Anterior cingulate cortex (tissue), 58 donors: ENCODE data around the gene DIAPH2.

Source experiments
- DNase-seq, 58 donors: peaks; one replicate each; lab custom pipeline; 2025; lab: John Stamatoyannopoulos, UW

Gene DIAPH2

DNA sequence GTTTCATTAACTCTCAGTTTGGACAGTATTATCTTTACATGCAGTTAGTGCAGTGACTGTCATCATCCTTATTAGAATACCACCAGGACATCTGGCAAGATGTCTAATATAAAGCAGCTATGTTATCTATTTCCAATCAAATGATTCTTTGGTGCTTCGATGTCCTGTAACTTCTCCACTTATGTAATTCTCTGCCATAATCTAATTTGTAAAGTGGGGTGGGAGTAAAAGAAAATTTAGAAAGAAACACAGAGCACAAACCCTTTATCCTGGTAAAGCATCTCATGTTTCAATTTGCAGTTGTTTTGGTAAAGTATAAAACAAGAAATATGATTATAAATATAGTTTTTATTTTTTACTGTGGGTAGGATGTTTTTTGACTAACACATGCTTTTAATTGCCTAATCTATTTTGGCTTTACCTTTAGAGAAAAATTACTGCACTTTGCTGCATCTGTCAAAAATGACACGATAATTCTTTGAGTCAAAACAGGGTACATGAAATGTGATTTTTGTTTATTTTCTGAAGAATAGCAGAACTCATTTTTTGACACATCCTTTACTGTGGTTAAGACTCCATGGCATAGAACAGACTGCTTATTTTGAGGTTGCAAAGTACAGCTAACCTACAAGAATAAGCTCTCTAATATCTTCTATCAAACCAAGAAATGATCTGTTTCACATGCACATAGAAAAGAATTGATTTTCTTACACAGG lies 581.9 kb downstream of the DIAPH2 start:
- no peak for DNase-seq

DNA sequence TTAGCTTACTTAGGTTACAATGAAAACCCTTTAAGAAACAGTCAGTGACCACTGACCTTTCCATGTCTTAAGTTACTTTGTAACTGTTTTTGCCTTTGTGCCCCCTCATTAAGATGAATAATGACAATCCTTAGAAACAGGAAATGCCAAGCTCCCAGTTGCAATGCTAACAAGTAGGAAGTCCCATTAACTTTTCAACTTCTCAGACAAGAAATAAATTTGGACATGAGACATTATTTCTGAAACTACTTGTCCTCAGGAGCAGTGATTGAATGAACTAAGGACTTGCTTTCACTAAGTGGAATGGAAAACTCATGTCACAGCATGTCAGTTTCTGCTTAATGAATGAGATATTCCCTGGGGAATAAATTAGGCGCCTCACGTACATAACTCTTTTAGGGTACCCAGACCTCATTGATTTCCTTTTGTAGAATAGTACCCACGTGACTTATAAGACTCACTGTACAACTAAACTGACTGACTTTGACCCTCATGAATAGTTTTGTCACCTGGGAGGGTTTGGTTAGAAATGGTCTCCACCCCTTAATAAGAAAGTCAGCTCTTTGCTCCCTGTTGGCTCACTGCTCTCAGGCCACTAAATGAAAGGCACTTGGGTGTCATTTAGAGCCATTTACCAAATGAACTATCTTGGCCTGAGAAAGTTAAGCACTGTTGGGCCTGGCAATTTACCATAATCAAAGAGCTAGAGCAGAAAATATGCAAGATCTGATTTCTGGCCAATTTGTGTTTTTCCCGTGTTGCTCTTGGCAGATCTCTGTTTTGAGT lies 582.9 kb downstream of the DIAPH2 start:
- no peak for DNase-seq

DNA sequence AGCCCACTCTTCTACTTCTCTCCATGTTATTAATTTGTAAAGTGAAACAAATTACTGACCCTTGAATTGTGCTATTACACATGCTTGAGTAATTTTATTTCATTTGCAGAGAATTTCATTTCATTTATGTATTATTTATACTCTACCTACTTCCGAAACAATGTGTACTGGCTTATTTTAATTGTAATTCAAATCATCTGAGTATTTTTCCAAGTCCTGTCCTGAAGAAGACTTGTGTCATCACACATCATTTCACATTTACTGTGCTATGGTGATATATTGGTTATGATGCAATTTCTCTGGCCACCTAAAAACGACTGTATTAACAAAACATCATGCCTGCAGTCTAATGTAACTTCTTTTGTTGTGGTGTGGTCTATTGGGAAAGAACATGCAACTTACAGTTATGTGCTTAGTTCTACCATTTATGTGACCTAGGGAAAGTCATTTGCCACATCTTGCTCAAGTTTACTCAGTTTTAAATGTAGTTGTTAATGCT lies 583.6 kb downstream of the DIAPH2 start:
- DNase-seq: no peak

DNA sequence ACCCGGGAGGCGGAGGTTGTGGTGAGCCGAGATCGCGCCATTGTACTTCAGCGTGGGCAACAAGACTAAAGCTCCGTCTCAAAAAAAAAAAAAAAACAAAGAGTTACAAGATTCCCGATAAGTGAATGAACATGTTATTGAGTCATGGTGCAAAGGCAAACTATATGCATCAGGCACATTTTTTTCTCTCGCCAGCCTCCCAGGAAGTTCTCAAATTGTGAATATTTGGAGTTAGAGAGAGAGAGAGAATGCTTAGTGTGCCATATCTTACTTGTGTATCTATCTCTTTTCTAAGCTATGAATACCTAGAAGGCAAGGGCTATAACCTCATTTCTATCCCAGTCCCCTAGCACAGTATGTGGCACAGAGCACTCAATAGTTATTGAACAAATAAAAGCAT lies 599.9 kb downstream of the DIAPH2 start:
- no peak for DNase-seq

DNA sequence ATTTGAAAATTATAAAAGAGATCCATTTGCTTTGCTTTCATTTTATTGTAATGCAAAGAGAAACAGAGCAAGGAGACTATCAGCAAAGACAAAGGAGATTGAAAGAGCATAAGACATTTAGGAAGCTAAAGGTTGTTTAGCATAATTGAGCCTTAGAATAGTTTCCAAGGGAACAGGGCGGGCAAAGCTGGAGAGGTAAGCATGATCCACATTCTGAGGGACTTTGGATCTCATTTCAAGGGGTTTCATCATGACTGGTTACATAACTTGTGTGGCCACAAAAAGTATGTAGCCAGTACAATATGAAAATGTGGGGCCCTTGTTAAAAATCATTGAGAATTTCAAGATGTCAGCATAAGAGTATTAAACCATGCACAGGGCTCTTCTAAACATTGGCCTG lies 605.6 kb downstream of the DIAPH2 start:
- no peak for DNase-seq

DNA sequence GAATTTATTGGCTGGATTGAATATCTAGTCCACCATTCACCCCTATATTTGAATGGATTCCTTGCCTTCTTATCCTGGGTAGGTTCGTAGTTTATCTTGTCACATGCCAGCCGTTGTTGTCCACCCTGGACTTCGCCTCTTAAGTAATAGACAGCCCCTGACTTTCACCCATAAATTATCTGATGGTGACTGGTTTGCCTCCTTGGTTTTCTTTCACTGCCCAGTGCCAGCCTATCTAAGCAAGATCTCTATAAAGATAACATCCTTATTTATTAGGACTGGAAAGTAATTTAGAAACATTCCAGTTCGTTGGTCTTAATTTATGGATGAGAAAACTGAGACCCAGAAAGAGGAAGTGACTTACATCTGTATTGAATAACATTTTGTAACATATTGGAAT lies 609.4 kb downstream of the DIAPH2 start:
- DNase-seq: no peak

DNA sequence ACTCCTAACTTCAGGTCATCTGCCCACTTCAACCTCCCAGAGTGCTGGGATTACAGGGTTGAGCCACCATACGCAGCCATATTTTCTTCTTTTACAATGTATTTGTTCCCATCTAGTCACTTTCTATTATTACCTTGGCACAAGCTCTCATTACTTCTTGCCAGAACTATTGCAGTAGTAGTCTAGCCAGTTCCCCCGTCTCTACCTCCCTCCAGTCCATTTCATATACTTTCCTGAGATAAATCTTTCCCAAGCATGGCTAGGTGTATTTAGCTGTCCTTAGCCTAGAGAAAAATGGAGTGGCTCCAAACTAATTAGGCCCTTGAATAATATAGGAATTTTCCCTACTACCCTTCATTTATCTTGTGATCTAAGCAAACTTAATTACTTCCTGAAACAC lies 611.3 kb downstream of the DIAPH2 start:
- DNase-seq: no peak

DNA sequence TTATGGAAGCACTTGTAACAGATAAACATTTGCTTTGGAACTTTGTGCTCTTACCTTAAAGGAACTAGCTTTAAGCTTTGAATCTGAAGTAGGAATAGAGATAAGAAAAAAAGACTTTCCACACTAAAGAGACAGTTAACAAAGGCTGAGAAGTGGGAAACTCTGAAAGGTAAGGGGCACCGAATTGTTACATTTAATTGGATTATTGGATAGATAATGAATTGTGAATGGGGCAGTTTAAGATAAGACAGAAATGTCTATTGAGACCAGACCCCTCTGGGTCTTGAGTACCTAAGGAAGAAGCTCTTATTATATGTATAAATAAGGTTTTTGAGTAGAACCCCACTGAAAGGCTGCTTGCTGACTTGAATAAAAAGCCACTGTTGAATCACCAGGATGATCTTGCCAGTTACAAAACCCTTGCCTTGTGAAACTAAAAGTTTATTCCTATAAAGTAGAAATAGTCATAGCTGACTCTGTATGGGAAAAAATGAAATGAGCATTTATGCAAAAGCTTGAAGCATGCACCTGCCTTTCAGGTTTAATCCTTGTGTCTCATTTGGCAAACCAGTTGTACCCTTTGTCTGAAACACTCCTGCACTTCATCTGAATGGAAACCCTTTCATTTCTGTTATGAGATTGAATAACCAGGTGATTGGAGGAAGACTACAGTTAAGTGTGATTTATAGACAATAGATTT lies 622.3 kb downstream of the DIAPH2 start:
- DNase-seq: no peak

DNA sequence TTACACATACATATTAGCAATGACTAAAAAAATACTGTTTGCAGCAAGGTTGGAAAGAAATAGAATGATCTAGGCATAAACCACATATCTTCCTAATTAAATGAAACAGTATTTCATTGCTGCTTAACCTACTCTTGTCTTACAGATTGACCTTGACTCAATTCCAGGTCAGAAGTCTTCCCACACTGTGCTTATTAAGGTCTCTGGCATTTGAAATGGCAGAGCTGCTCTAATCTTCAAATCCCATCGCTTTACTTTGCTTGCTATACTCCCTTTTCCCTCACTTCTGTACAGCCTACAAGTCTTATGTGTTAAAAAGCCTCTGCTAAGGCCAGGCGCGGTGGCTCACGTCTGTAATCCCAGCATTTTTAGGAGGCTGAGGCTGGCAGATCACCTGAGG lies 623.5 kb downstream of the DIAPH2 start:
- DNase-seq: no peak

DNA sequence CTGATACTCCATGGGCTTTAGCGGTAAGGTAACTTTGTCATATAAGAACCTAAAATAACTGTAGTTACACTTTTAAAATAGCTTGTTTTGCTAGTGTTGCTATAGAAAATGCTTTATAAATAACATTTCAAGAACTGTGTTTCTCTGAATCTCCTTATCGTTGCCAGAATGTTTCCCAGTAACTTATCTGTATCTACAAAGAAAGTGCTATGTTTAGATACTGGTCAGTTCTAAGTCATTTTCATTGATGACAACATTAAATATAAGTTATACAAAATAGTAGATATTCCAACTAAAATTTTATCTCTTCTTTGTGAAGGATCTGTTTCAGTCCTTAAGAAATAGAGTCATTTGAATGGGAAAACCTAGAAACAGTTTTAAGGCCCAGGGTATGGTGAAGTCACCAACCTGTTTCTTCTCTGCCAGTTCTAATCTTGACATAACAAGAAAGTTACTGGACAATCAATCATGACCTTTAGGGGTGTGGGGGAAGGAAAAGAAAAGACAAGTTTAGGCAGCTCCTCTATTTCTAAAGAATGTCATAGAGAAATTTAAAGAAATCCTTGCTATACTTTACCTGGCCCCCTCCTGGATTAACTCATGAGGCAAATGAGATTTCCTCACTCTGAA lies 625.0 kb downstream of the DIAPH2 start:
- no peak for DNase-seq

DNA sequence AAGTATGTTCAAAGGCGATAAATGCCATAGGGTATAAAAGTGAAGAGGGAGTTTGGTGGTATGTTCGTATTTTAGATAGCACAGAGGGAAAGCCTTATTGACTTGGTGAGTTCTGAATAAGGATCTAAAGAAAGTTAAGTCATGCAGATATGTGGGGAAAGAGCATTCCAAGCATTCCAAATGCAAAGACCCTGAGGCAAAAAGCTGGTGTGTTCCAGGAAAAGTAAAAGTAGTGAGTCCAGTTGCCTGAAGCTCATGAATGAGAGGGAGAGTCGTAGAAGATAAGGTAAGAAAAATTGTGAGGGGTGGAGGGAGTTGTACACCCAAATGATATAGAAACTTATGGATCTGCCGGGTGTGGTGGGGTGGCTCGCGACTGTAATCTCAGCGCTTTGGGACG lies 625.7 kb downstream of the DIAPH2 start:
- no peak for DNase-seq

DNA sequence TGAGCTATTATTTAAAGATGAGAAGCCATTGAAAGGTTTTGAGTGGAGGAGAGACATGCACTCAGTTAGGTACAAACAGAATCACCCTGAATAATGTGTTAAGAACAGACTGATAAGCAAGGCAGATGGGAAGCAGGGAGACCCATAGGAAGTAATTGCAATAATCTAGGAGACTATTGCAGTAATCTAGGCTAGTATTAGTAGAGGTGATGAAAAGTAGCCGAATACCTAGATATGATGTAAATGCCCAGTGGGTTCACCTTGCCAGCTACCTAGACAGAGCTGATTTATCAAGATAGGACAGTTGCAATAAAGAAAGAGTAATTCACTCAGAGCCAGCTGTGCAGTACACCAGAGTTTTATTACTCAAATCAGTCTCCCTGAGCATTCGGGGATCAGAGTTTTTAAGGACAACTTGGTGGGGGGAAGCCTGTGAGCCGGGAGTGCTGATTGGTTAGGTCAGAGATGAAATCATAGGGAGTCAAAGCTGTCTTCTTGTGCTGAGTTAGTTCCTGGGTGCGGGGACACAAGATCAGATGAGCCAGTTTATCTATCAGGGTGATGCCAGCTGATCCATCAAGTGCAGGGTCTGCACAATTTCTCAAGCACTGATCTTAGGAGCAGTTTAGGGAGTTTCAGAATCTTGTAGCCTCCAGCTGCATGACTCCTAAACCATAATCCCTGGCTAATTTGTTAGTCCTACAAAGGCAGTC lies 626.6 kb downstream of the DIAPH2 start:
- DNase-seq: no peak

DNA sequence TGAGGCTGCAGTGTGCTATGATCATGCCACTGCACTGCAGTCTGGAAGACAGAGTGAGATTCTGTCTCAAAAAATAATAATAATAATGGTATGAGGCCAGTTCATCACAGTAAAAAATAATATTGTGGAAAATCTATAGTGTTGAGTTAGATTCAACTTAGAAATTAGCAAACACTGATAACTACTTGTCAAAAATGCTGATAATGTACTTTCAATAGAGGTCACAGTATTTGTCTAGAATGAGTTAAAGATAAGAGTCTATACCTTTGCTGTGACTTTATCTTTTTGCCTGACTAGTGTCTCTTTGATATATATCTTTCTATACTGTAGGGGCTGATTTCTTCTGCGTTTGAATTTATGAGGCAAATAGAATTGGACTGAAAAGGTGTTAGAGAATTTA lies 629.7 kb downstream of the DIAPH2 start:
- DNase-seq: no peak

DNA sequence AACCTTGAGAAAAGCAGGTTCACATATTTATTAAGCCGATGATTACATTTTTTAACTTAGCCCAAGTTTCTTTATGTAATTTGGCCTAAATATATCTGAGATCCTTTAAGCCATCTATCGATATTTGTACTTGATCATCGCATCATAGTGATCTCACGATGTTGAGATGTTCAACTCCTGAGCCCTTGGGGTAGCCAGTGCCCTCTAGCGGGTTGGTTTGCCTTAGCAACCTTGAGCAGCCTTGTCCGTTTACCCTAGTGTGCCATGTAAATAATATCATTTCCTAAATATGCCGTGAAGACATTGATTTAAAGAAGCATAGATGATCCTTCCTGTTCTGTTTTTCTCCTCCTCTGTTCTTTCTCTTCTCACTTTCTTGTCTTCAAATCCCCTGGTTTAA lies 631.3 kb downstream of the DIAPH2 start:
- DNase-seq: no peak

DNA sequence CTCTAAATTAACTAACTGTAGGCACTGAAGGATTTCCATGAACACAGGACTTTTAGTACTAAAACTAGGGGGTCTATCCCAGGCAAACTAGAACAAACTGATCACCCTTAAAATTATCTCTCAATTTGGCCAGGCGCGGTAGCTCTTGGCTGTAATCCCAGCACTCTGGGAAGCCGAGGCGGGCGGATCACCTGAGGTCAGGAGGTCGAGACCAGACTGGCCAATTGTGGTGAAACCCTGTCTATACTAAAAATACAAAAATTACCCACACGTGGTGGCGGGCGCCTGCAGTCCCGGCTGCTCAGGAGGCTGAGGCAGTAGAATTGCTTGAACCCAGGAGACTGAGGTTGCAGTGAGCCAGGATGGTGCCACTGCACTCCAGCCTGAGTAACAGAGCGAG lies 635.7 kb downstream of the DIAPH2 start:
- DNase-seq: no peak

DNA sequence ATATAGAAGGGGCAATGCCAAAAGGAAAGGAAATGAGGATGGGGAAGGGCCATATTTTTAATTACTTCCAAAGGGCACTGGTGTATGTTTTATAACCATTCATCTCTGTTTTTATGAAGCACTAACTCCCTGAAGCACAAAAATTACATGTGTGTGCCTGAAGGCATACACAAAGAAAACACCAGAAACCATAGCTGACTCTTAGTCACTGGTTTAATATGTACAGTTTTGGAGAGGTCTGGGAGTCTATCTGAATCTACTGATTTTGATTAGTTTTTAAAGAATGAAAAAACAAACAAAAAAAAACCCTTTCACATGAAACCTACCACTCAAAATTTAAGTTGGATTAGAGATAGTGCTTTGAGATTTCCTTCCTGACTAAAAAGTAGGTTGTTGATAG lies 637.8 kb downstream of the DIAPH2 start:
- no peak for DNase-seq

DNA sequence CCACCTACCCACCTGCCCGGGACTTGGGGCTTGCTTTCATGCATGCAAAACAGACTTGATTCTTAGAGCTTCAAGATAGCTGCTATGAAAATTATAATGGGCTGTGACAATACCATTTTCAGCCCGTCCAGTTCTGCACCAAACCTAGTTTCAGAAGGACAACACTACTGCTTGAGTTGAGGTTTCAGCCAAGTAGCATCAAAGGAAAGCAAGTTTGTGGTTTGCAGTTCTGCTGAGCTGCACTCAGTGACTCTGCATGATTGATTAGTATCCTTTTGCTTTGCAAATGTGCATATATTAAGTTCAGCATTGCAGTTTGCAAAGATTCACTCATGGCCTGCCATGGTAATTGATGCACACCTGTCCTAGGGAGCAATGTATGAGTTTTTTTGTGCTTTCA lies 641.8 kb downstream of the DIAPH2 start:
- no peak for DNase-seq

DNA sequence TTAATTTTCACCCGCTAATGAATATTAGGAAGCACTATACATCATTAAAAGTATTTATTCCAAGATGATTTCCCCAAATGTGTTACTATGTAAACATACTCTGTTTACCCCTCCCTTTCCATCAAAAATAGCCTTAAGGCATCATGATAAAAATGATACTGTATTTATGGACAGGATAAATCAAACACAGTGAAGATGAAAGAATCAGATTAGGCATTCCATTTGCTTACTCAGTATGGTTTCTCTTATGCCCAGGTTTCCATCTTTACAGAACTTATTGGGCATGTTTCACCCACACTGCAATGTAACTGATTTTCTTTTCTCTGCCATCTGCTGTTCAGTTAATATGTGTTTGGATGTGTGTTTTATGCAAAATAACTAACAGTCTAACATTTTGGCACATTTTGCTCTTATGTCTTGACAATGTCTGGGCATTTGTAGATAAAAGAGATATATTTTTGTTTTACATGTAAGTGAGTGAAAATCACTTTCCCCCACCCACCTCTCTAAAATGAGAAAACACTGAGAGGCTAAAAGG lies 644.3 kb downstream of the DIAPH2 start:
- DNase-seq: no peak

DNA sequence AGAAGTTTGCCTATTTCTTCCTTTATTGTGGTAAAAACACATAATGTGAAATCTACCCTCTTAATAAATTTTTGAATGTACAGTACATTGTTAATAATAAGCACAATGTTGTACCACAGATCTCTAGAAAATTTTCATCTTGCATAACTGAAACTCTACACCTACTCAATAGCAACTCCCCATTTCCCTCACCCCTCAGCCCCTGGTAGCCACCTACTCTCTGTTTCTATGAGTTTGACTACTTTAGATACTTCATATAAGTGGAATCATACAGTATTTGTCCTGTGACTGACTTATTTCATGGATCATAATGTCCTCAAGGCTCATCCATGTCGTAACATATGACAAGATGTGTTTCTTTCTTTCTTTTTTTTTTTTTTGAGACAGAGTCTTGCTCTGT lies 645.5 kb downstream of the DIAPH2 start:
- no peak for DNase-seq

DNA sequence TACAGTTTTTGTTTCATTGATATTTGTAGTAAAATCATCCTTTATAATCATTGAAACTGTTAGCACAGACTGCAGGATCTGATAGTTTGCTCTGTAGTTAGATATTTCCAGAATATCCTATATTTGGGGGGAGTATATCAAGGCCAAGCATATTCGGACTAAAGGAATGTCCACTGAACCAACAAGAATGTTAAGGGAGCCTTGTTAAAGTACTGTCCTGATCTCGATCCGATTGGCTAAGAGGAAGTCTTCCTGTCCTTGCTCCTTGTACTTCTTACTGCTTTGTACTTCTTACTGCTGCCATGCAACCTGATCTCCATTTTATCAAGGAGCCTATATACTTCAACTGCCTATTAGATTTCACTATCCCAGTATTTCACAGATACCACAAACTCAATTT lies 648.3 kb downstream of the DIAPH2 start:
- DNase-seq: no peak
